SU-DHL-6 (cell line): ENCODE data around the gene AP3M1.

ENCODE experiments used
- H2AFZ ChIP-seq: fragments of 200-600 bp; sonication (generic); 2 replicates; pipeline ENCODE4 v1.6.1; 2014; ENCODE audit warnings: low read depth, mild to moderate bottlenecking, moderate library complexity, mixed read lengths, antibody characterized with exemption, low read length; ENCODE audit not compliant: severe bottlenecking
- H3F3A ChIP-seq: fragments of 200-600 bp; shearing (Covaris generic); 2 replicates; pipeline ENCODE4 v1.6.0; 2016; ENCODE audit warnings: antibody characterized with exemption, mild to moderate bottlenecking; ENCODE audit not compliant: insufficient read depth
- H3K27ac ChIP-seq: fragments of 200-600 bp; sonication (generic); 2 replicates; pipeline ENCODE4 v1.5.1; 2016; ENCODE audit warnings: low read depth, mild to moderate bottlenecking, low read length, moderate library complexity, mixed read lengths
- H3K27me3 ChIP-seq: fragments of 200-600 bp; sonication (generic), shearing (Covaris generic); 2 replicates; pipeline ENCODE4 v1.6.0; 2014; ENCODE audit warnings: mild to moderate bottlenecking, low read length
- H3K36me3 ChIP-seq: fragments of 200-600 bp; sonication (generic); 2 replicates; pipeline ENCODE4 v1.6.1; 2014; ENCODE audit warnings: mild to moderate bottlenecking, low read length, mixed read lengths
- H3K4me2 ChIP-seq: fragments of 300-600, 200-600 bp; shearing (Covaris generic), sonication (generic); 2 replicates; pipeline ENCODE4 v1.6.0; 2014; ENCODE audit warnings: low read length, low read depth, mild to moderate bottlenecking; ENCODE audit not compliant: poor library complexity, severe bottlenecking
- H3K4me3 ChIP-seq: fragments of 200-600 bp; sonication (generic); 2 replicates; pipeline ENCODE4 v1.5.1; 2014; ENCODE audit warnings: antibody characterized with exemption, low read length, mild to moderate bottlenecking, mixed read lengths; ENCODE audit not compliant: insufficient read depth, poor library complexity, severe bottlenecking
- H3K79me2 ChIP-seq: fragments of 200-600 bp; sonication (generic); 2 replicates; pipeline ENCODE4 v1.6.1; 2014; ENCODE audit warnings: mild to moderate bottlenecking, low read length, moderate library complexity; ENCODE audit not compliant: insufficient read depth
- H3K9ac ChIP-seq: fragments of 200-600 bp; sonication (generic); 2 replicates; pipeline ENCODE4 v1.7.0; 2014; ENCODE audit warnings: mild to moderate bottlenecking, low read length
- H3K9me2 ChIP-seq: fragments of 200-600 bp; sonication (generic); replicated peaks from 2 replicates; pipeline ENCODE4 v1.6.1; 2014; ENCODE audit warnings: low read length; ENCODE audit not compliant: insufficient read depth
- H3K9me3 ChIP-seq: fragments of 200-600 bp; sonication (generic); 2 replicates; pipeline ENCODE4 v1.6.1; 2014; ENCODE audit warnings: low read length, mixed read lengths; ENCODE audit not compliant: insufficient read depth
- H4K20me1 ChIP-seq: fragments of 200-600 bp; sonication (generic); 2 replicates; pipeline ENCODE4 v1.6.1; 2014; ENCODE audit warnings: low read depth, mild to moderate bottlenecking, antibody characterized with exemption, low read length, moderate library complexity, mixed read lengths
- EZH2phosphoT487 ChIP-seq: fragments of 200-600 bp; sonication (generic), shearing (Covaris generic); conservative IDR thresholded peaks from 2 replicates; pipeline ENCODE4 v1.6.1; 2018; ENCODE audit warnings: mild to moderate bottlenecking, antibody characterized with exemption, low read length, moderate library complexity, mixed read lengths
- TF ChIP-seq, protein P1 (sequence below): fragments of 200-600 bp; sonication (generic); IDR thresholded peaks from one replicate; pipeline ENCODE4 v1.5.1; 2017; ENCODE audit warnings: antibody characterized with exemption, mild to moderate bottlenecking, low read length, moderate library complexity; ENCODE audit not compliant: insufficient read depth, poor library complexity, severe bottlenecking

The AP3M1 gene

DNA sequence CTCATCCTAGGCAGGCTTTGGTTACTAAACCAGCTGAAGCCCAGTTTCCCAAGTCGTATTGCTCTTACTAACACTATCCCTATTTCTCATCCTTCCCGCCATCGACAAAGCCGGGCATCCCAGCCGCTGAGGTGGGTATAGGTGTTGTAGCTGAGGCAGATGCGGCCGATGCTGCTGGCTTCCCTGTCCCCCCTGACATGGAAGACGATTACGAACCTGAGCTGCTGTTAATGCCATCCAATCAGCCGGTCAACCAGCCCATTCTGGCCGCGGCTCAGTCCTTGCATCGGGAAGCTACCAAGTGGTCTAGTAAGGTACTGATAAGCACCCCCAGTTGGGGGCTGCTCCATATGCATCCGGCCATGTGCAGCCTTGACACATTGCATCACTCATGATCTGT, 38.8 kb downstream of the AP3M1 start:
- Histone ChIP-seq H3K27me3 (no peaks in the 10 kb centered on the region), H3K9me3 (no peaks in the 10 kb centered on the region), H3K79me2 (no peaks in the 10 kb centered on the region), H3K9ac (no peak overlapping the region), H3K27ac (no peak overlapping the region), H4K20me1 (no peaks in the 10 kb centered on the region), H3K9me2 (no peaks in the 10 kb centered on the region), H3K4me3 (no peak overlapping the region), H3K36me3 (peaks cover 11% of the 10 kb centered on the region; the same call in 1 of the 2 replicates), H3K4me2 (no peak overlapping the region), H2AFZ (no peak overlapping the region), H3F3A (no peaks in the 10 kb centered on the region)
- no peak for TF ChIP-seq EZH2phosphoT487
- TF ChIP-seq, protein P1, sequence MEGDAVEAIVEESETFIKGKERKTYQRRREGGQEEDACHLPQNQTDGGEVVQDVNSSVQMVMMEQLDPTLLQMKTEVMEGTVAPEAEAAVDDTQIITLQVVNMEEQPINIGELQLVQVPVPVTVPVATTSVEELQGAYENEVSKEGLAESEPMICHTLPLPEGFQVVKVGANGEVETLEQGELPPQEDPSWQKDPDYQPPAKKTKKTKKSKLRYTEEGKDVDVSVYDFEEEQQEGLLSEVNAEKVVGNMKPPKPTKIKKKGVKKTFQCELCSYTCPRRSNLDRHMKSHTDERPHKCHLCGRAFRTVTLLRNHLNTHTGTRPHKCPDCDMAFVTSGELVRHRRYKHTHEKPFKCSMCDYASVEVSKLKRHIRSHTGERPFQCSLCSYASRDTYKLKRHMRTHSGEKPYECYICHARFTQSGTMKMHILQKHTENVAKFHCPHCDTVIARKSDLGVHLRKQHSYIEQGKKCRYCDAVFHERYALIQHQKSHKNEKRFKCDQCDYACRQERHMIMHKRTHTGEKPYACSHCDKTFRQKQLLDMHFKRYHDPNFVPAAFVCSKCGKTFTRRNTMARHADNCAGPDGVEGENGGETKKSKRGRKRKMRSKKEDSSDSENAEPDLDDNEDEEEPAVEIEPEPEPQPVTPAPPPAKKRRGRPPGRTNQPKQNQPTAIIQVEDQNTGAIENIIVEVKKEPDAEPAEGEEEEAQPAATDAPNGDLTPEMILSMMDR, result no peak

GRCh38 chr10:74110120-74110519, 40.5 kb downstream of the AP3M1 start:
- Histone ChIP-seq H4K20me1 (no peaks in the 10 kb centered on the region), H3K4me3 (no peak overlapping the region), H3F3A (no peaks in the 10 kb centered on the region), H3K9ac (no peak overlapping the region), H3K79me2 (no peaks in the 10 kb centered on the region), H3K27ac (no peak overlapping the region), H3K9me3 (no peaks in the 10 kb centered on the region), H3K4me2 (no peak overlapping the region), H2AFZ (no peak overlapping the region), H3K9me2 (no peaks in the 10 kb centered on the region), H3K36me3 (peaks cover 11% of the 10 kb centered on the region; the same call in 1 of the 2 replicates), H3K27me3 (no peaks in the 10 kb centered on the region)
- TF ChIP-seq, protein P1, result no peak
- no peak for TF ChIP-seq EZH2phosphoT487

GRCh38 chr10:74109452-74109851, 41.2 kb downstream of the AP3M1 start:
- no peaks in the 10 kb centered on the region for H3F3A ChIP-seq
- no peak overlapping the region for H3K4me3 ChIP-seq
- H2AFZ ChIP-seq, result no peak overlapping the region
- no peak overlapping the region for H3K9ac ChIP-seq
- no peak overlapping the region for H3K27ac ChIP-seq
- no peak for TF ChIP-seq EZH2phosphoT487
- TF ChIP-seq, protein P1, result no peak
- no peaks in the 10 kb centered on the region for H4K20me1 ChIP-seq
- H3K27me3 ChIP-seq, result no peaks in the 10 kb centered on the region
- H3K79me2 ChIP-seq, result no peaks in the 10 kb centered on the region
- H3K9me2 ChIP-seq, result no peaks in the 10 kb centered on the region
- no peak overlapping the region for H3K4me2 ChIP-seq
- H3K9me3 ChIP-seq, result no peaks in the 10 kb centered on the region
- peaks cover 11% of the 10 kb centered on the region; the same call in 1 of the 2 replicates for H3K36me3 ChIP-seq
